Daoy (cell line): Measurements from ENCODE around the gene ETHE1. TPM values are rescaled to one million over a fixed set of nuclear protein-coding genes. Genes with fewer than 3 reads are reported as not detected.
A peak's percentile ranks its signal among the peaks of the same experiment; 100 is the strongest.

ENCODE experiments used
- DNase-seq: peaks from one replicate; pipeline ENCODE4 v3.0.0-alpha.2; 2015; ENCODE audit warnings: low read depth
- total RNA-seq: library from RNA; depleted of rRNA; stranded (reverse); fragments of >200 nt; shearing (Covaris generic); gene quantifications from 2 replicates; pipeline ENCODE4 v1.2.3, GENCODE V29; 2014; rRNA removed

ETHE1 gene
- total RNA-seq, 1 experiment from 2014 or later, result 29.7 TPM

- DNase-seq, result no peak
Measured at GRCh38 chr19:43466793-43467192, 60.2 kb downstream of the ETHE1 start.

DNA sequence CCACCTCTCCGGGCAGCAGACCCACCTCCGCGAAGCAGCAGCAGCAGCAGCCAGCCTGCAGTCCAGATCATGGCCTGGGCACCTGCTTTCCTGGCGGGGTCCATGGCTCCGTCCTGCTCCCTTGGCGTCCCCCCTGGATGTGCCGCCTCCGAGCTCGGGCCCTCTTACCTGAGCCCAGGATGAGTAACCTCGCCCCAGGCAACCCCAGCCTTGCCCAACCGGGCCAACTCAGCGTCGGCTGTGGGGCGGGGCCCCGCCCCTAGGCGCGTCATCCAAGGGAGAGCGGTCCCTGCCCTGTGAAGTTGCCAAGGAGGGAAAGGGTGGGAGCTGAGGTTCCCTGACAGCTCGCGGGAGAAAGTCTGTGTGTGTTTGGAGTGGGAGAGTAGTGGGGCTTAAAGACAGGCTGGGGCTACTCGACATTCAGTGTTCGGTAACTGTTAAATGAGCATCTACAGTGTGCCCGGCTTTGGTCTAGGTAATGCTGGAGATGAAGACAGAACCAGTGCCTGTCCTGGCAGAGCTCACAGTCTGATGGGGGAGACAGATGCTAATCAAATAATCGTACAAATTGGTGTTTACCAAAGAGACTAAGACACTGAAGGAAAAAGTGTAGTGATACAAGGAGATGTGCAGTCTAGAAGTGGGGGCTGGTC lies 61.4 kb downstream of the ETHE1 start, which contains the start of gene LYPD3:
LYPD3 (minus strand) TSS at position 141 of the 653 bp plus-strand sequence; CDS start at position 104, 37 bp downstream.
- peak; percentile 59 for DNase-seq

- no peak for DNase-seq
Measured at GRCh38 chr19:43464134-43464775, 62.7 kb downstream of the ETHE1 start.

DNA sequence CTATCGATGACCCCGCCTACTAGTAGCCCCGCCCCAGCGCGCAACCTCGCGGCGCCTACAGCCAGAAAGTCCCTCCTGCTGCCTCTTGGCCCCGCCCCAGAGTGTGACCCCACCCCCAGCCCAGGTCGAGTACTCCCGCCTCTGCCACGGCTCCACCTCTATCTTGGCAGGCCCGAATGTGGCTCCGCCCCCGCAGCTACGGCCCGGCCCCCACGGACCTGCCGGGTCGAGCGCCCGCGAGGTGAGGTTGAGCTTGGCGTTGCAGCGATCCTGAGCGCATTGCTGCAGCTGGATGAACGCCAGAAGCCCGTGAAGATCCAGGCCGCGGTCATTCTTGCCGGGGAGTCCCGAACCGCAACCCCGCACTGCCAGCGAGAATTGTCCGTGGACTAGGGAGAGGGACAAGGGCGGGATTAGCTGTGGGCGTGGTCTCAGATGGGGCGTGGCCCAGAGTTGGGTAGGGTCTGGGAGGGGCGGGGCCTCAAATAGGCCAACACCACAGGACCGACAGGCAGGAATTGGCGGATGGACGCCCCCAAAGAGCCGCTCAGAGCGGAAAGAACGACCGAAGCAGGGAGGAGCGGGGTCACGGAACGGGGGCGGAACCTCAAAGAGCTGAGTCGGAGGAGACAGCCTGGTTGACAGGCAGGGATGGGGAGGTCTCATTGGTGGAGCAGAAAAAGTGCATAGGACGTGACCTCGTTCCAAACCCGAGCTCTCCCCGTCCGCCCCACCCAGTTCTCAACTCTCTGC lies 63.4 kb downstream of the ETHE1 start:
- DNase-seq, result peak; percentile 96

- DNase-seq, result no peak
Measured at GRCh38 chr19:43462785-43463380, 64.1 kb downstream of the ETHE1 start.

DNA sequence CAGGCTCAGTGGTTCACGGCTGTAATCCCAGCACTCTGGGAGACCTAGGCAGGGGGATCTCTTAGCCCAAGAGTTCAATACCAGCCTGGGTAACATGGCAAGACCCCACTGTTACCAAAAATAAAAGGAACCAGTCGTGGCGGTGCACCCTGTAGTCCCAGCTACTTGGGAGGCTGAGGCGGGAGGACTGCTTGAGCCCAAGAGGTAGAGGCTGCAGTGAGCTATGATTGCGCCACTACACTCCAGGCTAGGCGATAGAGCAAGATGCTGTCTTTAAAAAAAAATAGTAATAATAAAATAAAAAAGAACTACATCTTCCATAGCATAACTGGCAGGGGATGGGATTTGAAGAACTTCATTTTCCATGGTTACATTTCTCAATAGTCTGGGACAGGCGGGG lies 64.6 kb downstream of the ETHE1 start:
- DNase-seq, result no peak

DNA sequence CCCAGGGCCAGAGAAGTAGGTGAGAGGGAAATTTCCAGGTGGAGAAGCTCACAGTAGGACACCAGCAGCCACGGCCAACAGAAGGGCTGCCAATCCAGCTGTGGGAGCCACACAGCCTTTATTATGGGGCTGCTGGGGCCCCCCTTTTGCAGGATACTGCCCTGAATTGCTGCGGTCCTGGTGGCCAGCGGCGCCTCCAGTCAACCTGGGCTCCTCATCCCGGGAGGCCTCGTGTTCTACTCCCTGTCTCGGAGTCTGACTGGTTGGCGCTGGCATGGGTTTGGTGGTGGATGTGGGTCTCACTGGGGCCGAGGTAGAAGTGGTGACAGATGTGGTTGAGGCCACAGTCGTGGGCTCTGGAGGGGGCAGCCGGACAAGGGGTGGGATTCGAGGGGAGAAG lies 65.7 kb downstream of the ETHE1 start:
- no peak for DNase-seq

- no peak for DNase-seq
Measured at GRCh38 chr19:43460362-43461016, 66.5 kb downstream of the ETHE1 start.

- no peak for DNase-seq
Measured at GRCh38 chr19:43457809-43458208, 69.2 kb downstream of the ETHE1 start.

Other genes starting within 250 kb of the ETHE1 start
- not detected in 2 replicates for gene CD177, start 173.5 kb downstream of the ETHE1 start, total RNA-seq
- not detected in 2 replicates for gene TEX101, start 112.3 kb downstream of the ETHE1 start, total RNA-seq
- gene LYPD3, start 61.6 kb downstream of the ETHE1 start, total RNA-seq, result 0.74 TPM in 1 of 2 replicates, not detected in the other
- 7.8 and 17.6 TPM in 2 replicates for gene PHLDB3, start 22.5 kb downstream of the ETHE1 start, total RNA-seq
- gene ZNF575, start 6.0 kb upstream of the ETHE1 start, total RNA-seq, result not detected in 2 replicates
- 40.1 and 42.7 TPM in 2 replicates for gene XRCC1, start 48.3 kb upstream of the ETHE1 start, total RNA-seq
- 0.11 and 0.12 TPM in 2 replicates for gene PINLYP, start 48.6 kb upstream of the ETHE1 start, total RNA-seq
- 15.8 and 20.4 TPM in 2 replicates for gene IRGQ, start 68.9 kb upstream of the ETHE1 start, total RNA-seq
- gene ZNF576, start 69.4 kb upstream of the ETHE1 start, total RNA-seq, result 13.8 and 16.0 TPM in 2 replicates
- gene SRRM5, start 84.9 kb upstream of the ETHE1 start, total RNA-seq, result not detected in 2 replicates
- 40.5 and 41.9 TPM in 2 replicates for gene ZNF428, start 92.4 kb upstream of the ETHE1 start, total RNA-seq
- gene CADM4, start 112.6 kb upstream of the ETHE1 start, total RNA-seq, result 4.8 and 9.9 TPM in 2 replicates
- gene PLAUR, start 143.0 kb upstream of the ETHE1 start, total RNA-seq, result 159 and 206 TPM in 2 replicates
- gene IRGC, start 188.9 kb upstream of the ETHE1 start, total RNA-seq, result not detected in 2 replicates
- gene SMG9, start 227.8 kb upstream of the ETHE1 start, total RNA-seq, result 14.1 and 20.3 TPM in 2 replicates